ENCODE measurements around the gene PNPLA2.

PNPLA2 gene

GRCh38 chr11:862696-863022, 43.9 kb downstream of the PNPLA2 start:
- DNase-seq, result no peak

GRCh38 chr11:863023-863909, 44.6 kb downstream of the PNPLA2 start:
- DNase-seq, result peak; percentile 37

GRCh38 chr11:863910-864827, 45.5 kb downstream of the PNPLA2 start:
- DNase-seq, result no peak

GRCh38 chr11:864898-865297, 46.2 kb downstream of the PNPLA2 start:
- no peak for DNase-seq

GRCh38 chr11:865462-866430, 47.0 kb downstream of the PNPLA2 start:
- DNase-seq, result no peak

GRCh38 chr11:866481-866880, 47.8 kb downstream of the PNPLA2 start:
- DNase-seq, result no peak

- DNase-seq, result no peak
Observed at GRCh38 chr11:867856-868358, 49.2 kb downstream of the PNPLA2 start.

GRCh38 chr11:868394-868793, 49.7 kb downstream of the PNPLA2 start:
- no peak for DNase-seq

GRCh38 chr11:868802-869201, 50.1 kb downstream of the PNPLA2 start:
- no peak for DNase-seq

GRCh38 chr11:869399-870126, 50.8 kb downstream of the PNPLA2 start:
- no peak for DNase-seq

GRCh38 chr11:870127-870413, 51.4 kb downstream of the PNPLA2 start:
- no peak for DNase-seq

GRCh38 chr11:870418-870817, 51.7 kb downstream of the PNPLA2 start:
- no peak for DNase-seq

- no peak for DNase-seq
Observed at GRCh38 chr11:871472-871871, 52.8 kb downstream of the PNPLA2 start.

- no peak for DNase-seq
Observed at GRCh38 chr11:872799-873198, 54.1 kb downstream of the PNPLA2 start.

GRCh38 chr11:873706-874105, 55.0 kb downstream of the PNPLA2 start:
- no peak for DNase-seq

Data from fibroblast of upper back skin (primary cell).